Measurements from ENCODE around the gene SUCO. TPM values are rescaled to one million over a fixed set of nuclear protein-coding genes. Genes with fewer than 3 reads are reported as not detected.

Gene SUCO
- 16.4 and 20.9 TPM in 2 replicates for total RNA-seq

GRCh38 chr1:172532700-172533512, at the start of gene SUCO:
Gene SUCO (plus strand): TSS chr1:172533150. CDS start chr1:172533436, 286 bp downstream.

GRCh38 chr1:172658871-172659453, 126.0 kb downstream of the SUCO start, which contains the start of gene FASLG:
Gene FASLG (plus strand): TSS chr1:172659103. CDS start chr1:172659202, 99 bp downstream.

Other genes with a start within 250 kb of the SUCO start
- not detected in 2 replicates for gene C1orf105, start 112.5 kb upstream of the SUCO start, total RNA-seq
- 8.9 and 21.3 TPM in 2 replicates for gene PIGC, start 89.1 kb upstream of the SUCO start, total RNA-seq
- gene FASLG, start 126.0 kb downstream of the SUCO start, total RNA-seq = not detected in 2 replicates